Smooth muscle cell (in vitro differentiated cells): ENCODE results near the gene ERVK3-1. TPM values are rescaled to one million over a fixed set of nuclear protein-coding genes. Genes with fewer than 3 reads are reported as not detected.
"Not testable (repeated sequence)": the region's sequence is repeated elsewhere in the genome, so short reads cannot be mapped to it uniquely, and the experiment has no call there.

Source experiments
- DNase-seq: peaks from one replicate; lab custom pipeline; 2025; ENCODE audit not compliant: unreplicated experiment; lab: John Stamatoyannopoulos, UW
- H2AFZ ChIP-seq: fragments of 200-600 bp; sonication (generic); 2 replicates; pipeline ENCODE4 v1.6.0; 2016; ENCODE audit warnings: antibody characterized with exemption, low read depth, mild to moderate bottlenecking
- H3F3A ChIP-seq: fragments of 200-600 bp; sonication (generic); 2 replicates; pipeline ENCODE4 v1.6.0; 2017; ENCODE audit warnings: antibody characterized with exemption, low read depth
- H3K27ac ChIP-seq: fragments of 200-600 bp; sonication (generic); 2 replicates; pipeline ENCODE4 v1.5.1; 2016; ENCODE audit warnings: low read depth, mild to moderate bottlenecking
- H3K27me3 ChIP-seq: fragments of 200-600 bp; sonication (generic); 2 replicates; pipeline ENCODE4 v1.6.1; 2016; ENCODE audit warnings: low read depth, mild to moderate bottlenecking
- H3K36me3 ChIP-seq: fragments of 200-600 bp; sonication (generic); 2 replicates; pipeline ENCODE4 v1.5.1; 2016; ENCODE audit warnings: low read depth
- H3K4me1 ChIP-seq: fragments of 200-600 bp; sonication (generic); 2 replicates; pipeline ENCODE4 v1.5.1; 2016; ENCODE audit warnings: low read depth
- H3K4me2 ChIP-seq: fragments of 200-600 bp; sonication (generic); 2 replicates; pipeline ENCODE4 v1.6.0; 2016; ENCODE audit warnings: mild to moderate bottlenecking
- H3K4me3 ChIP-seq: fragments of 200-600 bp; sonication (generic); 2 replicates; pipeline ENCODE4 v1.5.1; 2016; ENCODE audit warnings: mild to moderate bottlenecking
- H3K79me2 ChIP-seq: fragments of 200-600 bp; sonication (generic); 2 replicates; pipeline ENCODE4 v1.6.0; 2016; ENCODE audit warnings: low read depth, mild to moderate bottlenecking
- H3K9ac ChIP-seq: fragments of 200-600 bp; sonication (generic); 2 replicates; pipeline ENCODE4 v1.6.0; 2016; ENCODE audit warnings: low read depth
- H3K9me3 ChIP-seq: fragments of 200-600 bp; sonication (generic); replicated peaks from 2 replicates; pipeline ENCODE4 v1.5.1; 2016; ENCODE audit warnings: low read depth
- H4K20me1 ChIP-seq: fragments of 200-600 bp; sonication (generic); 2 replicates; pipeline ENCODE4 v1.6.0; 2016; ENCODE audit warnings: low read depth
- CTCF ChIP-seq: fragments of 200-600 bp; sonication (generic); IDR thresholded peaks from 2 replicates; pipeline ENCODE4 v1.5.1; 2017; ENCODE audit warnings: borderline replicate concordance, mild to moderate bottlenecking, antibody characterized with exemption; ENCODE audit not compliant: insufficient read depth, poor library complexity, severe bottlenecking
- WGBS: methylation state at CpG from one replicate; pipeline ENCODE4 v1.1.7; 2016; ENCODE audit warnings: low lambda C conversion rate; 5-methylcytosine and 5-hydroxymethylcytosine counted together
- polyA plus RNA-seq: library from polyadenylated mRNA; unstranded; fragments of >200 nt; fragmentation: Nextera tagmentation; extraction: Ambion mirVana; gene quantifications from 2 replicates; pipeline ENCODE4 v1.2.1, GENCODE V29; 2016
- total RNA-seq: library from RNA; depleted of rRNA; stranded (reverse); fragments of >200 nt; gene quantifications from 2 replicates; pipeline ENCODE4 v1.2.3, GENCODE V29; 2014

Gene ERVK3-1
- total and polyA plus RNA-seq, 2 experiments from 2014 or later: 46.5 to 93.9 TPM

DNA sequence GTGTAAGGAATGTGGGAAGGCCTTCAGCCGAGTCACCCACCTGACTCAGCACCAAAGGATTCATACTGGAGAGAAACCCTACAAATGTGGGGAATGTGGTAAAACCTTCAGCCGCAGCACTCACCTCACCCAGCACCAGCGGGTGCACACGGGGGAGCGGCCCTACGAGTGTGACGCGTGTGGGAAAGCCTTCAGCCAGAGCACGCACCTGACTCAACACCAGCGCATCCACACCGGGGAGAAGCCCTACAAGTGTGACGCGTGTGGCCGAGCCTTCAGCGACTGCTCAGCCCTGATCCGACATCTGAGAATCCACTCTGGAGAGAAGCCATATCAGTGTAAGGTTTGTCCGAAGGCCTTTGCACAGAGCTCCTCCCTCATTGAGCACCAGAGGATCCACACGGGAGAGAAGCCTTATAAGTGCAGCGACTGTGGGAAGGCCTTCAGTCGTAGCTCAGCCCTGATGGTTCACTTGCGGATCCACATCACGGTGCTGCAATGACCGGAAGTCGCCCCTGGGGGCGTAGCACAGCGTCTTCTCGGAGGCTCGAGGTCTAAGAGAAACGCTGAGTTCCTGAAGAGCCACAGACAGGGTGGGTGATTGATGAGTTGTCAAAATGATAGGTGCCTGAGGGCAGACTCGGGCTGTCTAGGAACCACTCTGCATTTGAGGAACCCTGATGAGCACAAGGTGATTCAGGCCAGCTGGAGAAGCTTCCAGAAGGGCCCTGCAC lies 33.8 kb downstream of the ERVK3-1 start:
- Histone ChIP-seq H3K9me3 (no peaks in the 10 kb centered on the region), H3K27me3 (no peaks in the 10 kb centered on the region), H3K4me1 (no peaks in the 10 kb centered on the region), H2AFZ (no peak overlapping the region), H3K4me3 (no peak overlapping the region), H3K27ac (no peak overlapping the region), H3K4me2 (no peak overlapping the region), H3K9ac (no peak overlapping the region), H3K36me3 (no peaks in the 10 kb centered on the region), H3K79me2 (no peaks in the 10 kb centered on the region), H3F3A (no peaks in the 10 kb centered on the region), H4K20me1 (peaks cover 20% of the 10 kb centered on the region)
- no peak for DNase-seq
- peak; percentile 4 for TF ChIP-seq CTCF
- WGBS: 87% methylated on average over 30 of the region's 30 CpGs

DNA sequence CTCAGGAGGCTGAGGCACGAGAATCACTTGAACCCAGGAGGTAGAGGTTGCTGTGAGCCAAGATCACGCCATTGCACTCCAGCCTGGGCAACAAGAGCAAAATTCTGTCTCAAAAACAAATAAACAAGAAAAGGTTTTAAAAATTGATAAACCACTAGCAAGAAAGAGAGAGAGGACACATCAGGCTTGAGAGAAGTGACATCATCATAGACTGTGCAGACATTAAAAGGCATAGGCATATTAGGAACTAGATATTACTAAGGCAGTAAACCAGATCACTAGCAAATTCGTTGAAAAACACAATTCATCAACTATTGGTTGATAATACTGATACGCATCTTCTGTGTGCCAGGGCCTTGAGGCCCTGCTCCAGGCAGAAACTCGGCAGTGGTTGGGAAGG lies 40.4 kb downstream of the ERVK3-1 start:
- Histone ChIP-seq H3K4me3 (no peak overlapping the region), H3K9ac (no peak overlapping the region), H3K4me1 (peaks cover 8% of the 10 kb centered on the region), H3K27ac (no peak overlapping the region), H4K20me1 (peaks cover 27% of the 10 kb centered on the region), H3K9me3 (no peaks in the 10 kb centered on the region), H3K4me2 (peak overlapping the region; percentile 95), H3K36me3 (no peaks in the 10 kb centered on the region), H3K27me3 (no peaks in the 10 kb centered on the region), H2AFZ (no peak overlapping the region), H3F3A (no peaks in the 10 kb centered on the region), H3K79me2 (peaks cover 53% of the 10 kb centered on the region)
- no peak for DNase-seq
- 96% methylated on average over 5 of the region's 5 CpGs for WGBS
- TF ChIP-seq CTCF: no peak

GRCh38 chr19:58346961-58347929 lies 42.1 kb downstream of the ERVK3-1 start:
- H3K4me3 ChIP-seq: peak overlapping the region; percentile 96
- peaks cover 53% of the 10 kb centered on the region for H3K79me2 ChIP-seq
- peak overlapping the region; percentile 63 for H3K27ac ChIP-seq
- 2% methylated on average over 72 of the region's 82 CpGs for WGBS
- H3K9me3 ChIP-seq: no peaks in the 10 kb centered on the region
- DNase-seq: peak; percentile 75
- H2AFZ ChIP-seq: peak overlapping the region; percentile 98
- no peak for TF ChIP-seq CTCF
- peaks cover 8% of the 10 kb centered on the region for H3K4me1 ChIP-seq
- peaks cover 13% of the 10 kb centered on the region for H4K20me1 ChIP-seq
- H3K27me3 ChIP-seq: no peaks in the 10 kb centered on the region
- no peaks in the 10 kb centered on the region for H3F3A ChIP-seq
- peak overlapping the region; percentile 81 for H3K9ac ChIP-seq
- no peaks in the 10 kb centered on the region for H3K36me3 ChIP-seq
- H3K4me2 ChIP-seq: peak overlapping the region; percentile 95

GRCh38 chr19:58348080-58348479 lies 42.9 kb downstream of the ERVK3-1 start:
- not testable (repeated sequence) for H3F3A ChIP-seq, H4K20me1 ChIP-seq, DNase-seq, H3K36me3 ChIP-seq, H3K27me3 ChIP-seq, H3K9me3 ChIP-seq, H3K4me1 ChIP-seq, H3K27ac ChIP-seq
- Histone ChIP-seq H3K4me2 (peak overlapping the region; percentile 95), H2AFZ (peak overlapping the region; percentile 98), H3K9ac (peak overlapping the region; percentile 46), H3K4me3 (peak overlapping the region; percentile 96), H3K79me2 (peaks cover 53% of the 10 kb centered on the region)
- 7% methylated on average over 12 of the region's 12 CpGs for WGBS
